Skin of body (tissue), 2 donors: ENCODE measurements around the gene TMEM201. TPM values are rescaled to one million over a fixed set of nuclear protein-coding genes. Genes with fewer than 3 reads are reported as not detected.

Experiments used
- DNase-seq: peaks from one replicate; lab custom pipeline; 2025; lab: John Stamatoyannopoulos, UW
- total RNA-seq: library from RNA; depleted of rRNA; stranded (reverse); fragments of >200 nt; gene quantifications from one replicate; pipeline ENCODE4 v1.2.3, GENCODE V29; 2014

Gene TMEM201
- total RNA-seq, 1 donor from 2014 or later = 4.1 TPM

GRCh38 chr1:9598316-9598700 lies 9.6 kb downstream of the TMEM201 start:
- no peak for DNase-seq

GRCh38 chr1:9599741-9600140 lies 11.0 kb downstream of the TMEM201 start:
- no peak for DNase-seq

- no peak for DNase-seq
Observed at GRCh38 chr1:9600861-9601834, 12.4 kb downstream of the TMEM201 start.

DNA sequence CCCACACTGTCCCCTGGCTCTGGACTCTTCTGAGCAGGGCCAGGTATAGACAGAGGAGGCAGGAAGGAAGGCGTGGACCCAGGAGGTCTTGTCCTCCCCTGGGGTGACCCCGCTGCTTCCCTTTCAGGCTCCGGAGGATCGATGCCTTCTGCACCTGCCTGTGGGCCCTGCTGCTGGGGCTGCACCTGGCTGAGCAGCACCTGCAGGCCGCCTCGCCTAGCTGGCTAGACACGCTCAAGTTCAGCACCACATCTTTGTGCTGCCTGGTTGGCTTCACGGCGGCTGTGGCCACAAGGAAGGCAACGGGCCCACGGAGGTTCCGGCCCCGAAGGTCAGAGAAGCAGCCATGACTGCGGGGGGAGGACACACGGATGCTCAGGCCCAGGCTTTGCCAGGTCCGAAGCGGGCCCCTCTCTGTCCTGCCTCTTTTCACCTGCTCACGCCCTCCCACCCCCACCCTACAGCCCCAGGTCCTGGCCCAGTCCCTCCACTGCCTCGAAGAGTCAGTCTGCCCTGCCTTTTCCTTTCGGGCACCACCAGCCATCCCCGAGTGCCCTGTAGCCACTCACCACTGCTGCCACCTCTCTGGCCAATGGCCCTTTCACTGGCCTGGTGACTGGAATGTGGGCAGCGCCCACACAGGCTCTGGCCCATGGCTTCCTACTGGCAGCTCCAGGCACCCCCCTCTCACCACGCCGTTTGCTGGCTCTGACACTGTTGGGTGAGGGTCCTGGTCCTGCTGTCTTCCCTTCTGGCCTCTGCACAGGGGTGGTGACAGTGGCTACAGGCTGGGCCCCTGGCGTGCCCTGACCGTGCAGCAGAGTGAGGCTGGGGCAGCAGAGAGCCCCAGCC lies 13.5 kb downstream of the TMEM201 start:
- DNase-seq = no peak

- DNase-seq = no peak
Observed at GRCh38 chr1:9602794-9603167, 14.1 kb downstream of the TMEM201 start.

DNA sequence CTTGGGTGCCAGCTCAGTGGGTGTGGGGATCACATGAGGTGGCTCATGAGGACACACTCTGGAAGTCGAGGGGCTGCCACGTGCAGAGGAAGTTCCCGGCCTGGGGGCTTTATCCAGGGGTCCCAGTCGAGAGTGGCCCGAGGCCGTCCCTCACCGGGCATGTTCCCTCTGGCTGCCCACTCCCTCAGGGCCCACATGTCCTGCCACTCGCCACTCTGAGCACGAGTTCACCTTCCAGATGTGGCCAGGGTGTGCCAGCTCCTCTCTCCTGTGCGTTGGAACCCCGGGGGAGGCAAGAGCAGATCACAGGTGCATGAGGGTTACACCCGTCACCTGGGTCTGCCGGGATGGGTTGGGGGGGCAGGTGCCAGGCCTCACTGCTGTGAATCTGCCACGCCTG lies 14.6 kb downstream of the TMEM201 start:
- no peak for DNase-seq

DNA sequence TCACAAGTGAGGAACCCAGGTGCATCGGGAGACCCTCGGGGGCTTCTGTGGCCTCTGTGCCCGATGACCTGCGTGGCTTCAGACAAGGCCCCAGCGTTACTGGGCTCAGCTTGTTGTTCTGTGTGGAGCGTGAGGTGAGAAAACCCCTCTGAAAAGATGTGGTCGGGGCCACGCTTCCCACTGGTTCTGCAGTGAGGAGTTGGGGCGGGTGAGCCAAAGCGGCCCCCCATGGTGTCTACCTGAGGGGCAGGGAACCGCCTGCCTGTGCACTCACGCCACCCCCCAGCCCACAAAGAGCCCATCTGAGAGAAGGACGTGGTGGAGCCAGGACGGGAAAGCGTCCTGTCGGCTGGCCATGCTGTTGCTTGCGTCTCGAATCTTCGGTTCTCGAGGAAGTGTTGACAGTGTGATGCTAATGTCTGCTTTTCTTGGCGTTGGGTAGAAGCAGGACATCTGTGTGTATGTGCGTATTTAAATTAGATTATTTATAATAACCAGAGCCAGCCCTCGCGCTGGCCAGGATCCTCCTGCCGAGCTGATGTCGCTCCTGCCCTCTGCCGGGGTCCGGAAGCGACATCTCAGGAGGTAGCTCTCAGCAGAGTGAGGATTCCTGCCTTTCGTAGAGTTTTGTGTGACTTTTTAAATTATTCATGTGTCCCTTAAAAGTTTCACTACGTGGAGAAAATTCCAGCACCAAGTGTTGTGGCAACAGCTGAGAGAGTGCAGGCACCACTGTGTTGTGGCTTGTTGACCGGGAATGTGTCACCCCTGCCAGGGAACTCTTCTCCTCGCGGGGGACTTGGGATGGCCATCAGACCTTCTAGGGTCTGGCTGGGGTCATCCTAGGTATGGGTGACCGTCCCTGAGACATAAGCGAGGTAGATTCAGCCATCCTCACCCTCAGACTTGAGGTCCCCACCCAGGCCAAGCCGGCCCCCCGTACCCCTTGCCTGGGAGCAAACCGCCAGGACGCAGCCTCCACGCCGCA lies 15.3 kb downstream of the TMEM201 start:
- no peak for DNase-seq

GRCh38 chr1:9604836-9605235 lies 16.1 kb downstream of the TMEM201 start:
- no peak for DNase-seq

DNA sequence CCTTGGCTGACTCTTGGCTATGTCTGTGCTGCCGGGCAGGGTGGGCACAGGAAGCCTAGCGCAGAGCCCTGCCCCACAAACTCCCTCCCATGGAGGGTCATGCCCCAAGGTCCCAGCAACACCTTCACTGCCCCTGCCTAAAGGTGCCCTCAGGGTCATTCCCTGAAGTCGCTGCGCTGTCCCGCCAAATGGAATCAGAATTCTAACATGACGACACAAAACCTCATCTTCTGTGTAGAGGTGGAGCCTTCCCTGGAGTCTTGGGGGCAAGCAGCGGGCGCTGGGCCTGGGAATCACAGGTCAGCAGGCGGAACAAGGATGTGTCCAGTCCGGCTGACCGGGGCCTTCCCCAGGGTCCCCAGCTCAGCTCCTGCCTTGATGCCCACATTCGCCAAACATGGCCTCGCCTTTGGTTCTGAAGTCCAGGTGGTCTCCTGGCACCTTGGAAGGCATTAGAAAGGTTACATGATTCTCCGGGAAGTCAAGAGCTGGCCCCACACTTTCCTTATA lies 17.3 kb downstream of the TMEM201 start:
- no peak for DNase-seq

- DNase-seq = no peak
Observed at GRCh38 chr1:9606458-9606857, 17.7 kb downstream of the TMEM201 start.

- DNase-seq = no peak
Observed at GRCh38 chr1:9606948-9607347, 18.2 kb downstream of the TMEM201 start.

DNA sequence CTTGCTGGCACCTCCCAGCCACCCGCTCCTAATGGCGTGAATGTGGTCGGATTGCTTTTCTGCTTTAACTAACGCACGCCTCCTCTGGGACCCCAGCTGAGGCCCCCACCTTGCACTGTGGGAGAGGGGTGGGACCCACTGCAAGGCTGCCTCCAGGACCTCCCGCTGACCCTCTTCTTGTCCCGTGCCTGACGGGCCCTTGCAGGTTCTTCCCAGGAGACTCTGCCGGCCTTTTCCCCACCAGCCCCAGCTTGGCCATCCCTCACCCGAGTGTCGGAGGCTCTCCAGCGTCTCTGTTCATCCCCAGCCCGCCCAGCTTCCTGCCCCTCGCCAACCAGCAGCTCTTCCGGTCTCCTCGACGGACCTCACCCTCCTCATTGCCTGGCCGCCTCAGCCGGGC lies 18.6 kb downstream of the TMEM201 start:
- no peak for DNase-seq

DNA sequence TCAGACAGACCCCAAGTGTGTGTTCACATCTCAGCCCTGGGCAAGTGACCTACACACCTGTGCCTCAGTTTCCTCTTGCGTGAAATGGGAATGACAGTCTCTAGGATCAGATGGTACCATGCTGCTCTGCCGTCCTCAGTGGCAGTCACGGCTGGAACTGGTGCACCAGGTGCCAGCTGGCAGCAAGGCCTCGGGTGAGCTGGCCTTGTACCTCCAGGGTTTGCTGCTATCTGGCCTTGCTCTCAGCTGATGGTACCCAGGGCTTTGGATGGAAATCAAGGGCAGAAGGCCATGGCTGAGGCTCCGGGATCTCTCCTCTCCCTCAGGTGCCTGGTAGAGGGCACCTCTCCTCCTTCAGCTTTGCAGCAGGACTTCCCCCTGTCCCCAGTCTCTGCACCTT lies 21.3 kb downstream of the TMEM201 start:
- DNase-seq = no peak

- no peak for DNase-seq
Observed at GRCh38 chr1:9610548-9610947, 21.8 kb downstream of the TMEM201 start.

GRCh38 chr1:9611716-9612115 lies 23.0 kb downstream of the TMEM201 start:
- DNase-seq = no peak

DNA sequence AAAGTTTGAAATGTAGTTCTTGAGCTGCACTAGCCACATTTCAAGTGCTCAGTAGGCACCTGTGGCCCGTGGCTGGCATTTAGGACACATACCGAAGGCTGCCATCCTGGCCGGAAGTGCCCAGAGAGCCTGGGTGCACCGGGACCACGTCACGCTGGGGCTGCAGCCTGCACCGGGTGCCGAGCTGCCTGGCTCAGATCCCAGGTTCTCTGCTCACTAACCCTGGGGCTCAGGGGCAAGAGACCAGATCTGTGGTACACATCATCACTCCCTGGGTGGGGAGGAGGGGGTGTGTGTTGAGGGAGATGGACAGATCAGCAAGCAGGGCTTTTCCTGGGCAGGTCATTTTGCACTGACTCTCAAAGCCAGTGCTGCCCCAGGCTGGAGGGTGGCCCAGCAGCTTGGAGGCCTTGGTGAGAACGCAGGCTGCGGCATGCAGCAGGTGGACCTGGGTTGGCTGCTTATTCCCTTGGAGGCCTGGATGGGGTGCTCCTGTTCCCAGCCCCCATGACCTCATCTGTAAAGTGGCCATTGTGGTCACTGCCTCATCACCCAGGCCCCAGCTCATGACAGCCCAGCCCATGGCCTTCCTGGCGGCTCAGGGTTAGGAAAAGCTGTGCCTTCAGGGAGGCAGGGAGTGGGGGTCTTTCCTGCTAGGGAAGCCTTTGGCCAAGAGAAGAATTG lies 23.6 kb downstream of the TMEM201 start:
- no peak for DNase-seq

- DNase-seq = no peak
Observed at GRCh38 chr1:9612871-9613624, 24.3 kb downstream of the TMEM201 start.

DNA sequence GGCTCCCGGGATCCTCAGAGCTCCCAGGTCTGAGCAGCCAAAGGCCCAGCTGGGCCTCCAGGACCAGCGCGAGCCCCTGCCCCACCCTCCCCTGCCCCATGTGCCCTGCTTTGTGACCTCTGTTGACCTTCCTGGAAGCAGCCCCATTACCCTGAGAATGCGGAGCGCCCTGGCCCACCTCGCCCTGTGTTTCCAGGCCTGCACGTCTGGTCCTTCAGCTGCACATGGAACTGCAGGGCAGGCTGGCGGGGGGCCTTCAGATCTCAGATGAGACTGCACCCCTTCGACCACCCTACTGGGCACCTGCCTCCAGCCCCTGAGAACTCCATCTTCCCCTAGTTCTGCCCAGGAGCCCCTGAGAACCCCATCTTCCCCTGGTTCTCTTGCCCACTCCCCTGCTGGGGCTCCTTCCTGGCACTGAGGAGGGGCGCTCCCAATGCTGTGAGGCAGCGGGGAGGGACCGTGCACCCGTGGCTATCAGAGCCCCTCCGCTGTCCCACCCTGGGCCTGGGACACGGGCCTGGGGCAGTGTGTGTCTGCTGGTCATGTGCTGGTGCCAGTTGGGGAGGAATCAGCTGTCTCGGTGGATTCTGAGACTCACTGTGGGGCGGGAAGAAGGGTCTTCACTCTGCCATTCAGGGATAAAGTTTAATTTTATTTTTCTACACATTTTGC lies 25.1 kb downstream of the TMEM201 start:
- no peak for DNase-seq
